ENCODE results near the gene OPN5.

Gene OPN5

DNA sequence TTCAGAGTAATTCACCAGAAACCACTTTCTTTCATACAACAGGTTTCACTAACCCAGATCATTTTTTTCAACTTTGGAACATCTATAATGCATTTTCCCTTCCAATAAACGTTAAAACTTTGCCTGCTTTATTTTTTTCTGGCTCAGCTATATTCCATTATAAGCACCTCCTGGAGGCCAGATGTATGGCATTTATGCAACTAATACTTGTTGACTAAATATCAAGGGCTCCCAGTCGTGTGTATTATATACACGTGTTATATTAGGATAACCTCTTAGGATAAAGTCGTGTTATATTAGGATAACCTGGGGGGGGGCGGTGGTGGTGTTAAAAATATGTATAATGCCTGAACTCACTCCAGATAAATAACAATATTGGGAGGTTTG is 6.7 kb downstream of the OPN5 start:
- no peak for DNase-seq (ENCODE audit: low read depth, low spot score)

DNA sequence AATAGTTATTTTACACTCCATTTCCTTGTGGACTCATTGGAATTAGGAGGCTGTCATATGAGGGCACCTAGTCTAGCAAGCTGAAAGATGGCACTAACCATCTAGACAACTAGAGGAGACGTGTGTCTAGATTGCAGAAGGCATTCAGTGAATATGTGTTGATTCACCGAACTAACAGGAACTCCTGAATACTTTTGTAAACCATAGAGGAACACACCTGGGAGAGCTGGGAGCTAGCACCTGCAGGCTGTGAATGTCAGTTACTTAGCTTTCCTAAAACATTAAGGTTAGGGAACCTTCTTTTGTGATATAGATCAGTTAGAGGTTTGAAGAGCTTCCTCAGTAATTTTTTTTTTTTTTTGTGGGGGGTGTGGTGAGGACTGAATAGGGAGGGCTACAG is 7.7 kb downstream of the OPN5 start:
- DNase-seq (ENCODE audit: low read depth, low spot score) = no peak

DNA sequence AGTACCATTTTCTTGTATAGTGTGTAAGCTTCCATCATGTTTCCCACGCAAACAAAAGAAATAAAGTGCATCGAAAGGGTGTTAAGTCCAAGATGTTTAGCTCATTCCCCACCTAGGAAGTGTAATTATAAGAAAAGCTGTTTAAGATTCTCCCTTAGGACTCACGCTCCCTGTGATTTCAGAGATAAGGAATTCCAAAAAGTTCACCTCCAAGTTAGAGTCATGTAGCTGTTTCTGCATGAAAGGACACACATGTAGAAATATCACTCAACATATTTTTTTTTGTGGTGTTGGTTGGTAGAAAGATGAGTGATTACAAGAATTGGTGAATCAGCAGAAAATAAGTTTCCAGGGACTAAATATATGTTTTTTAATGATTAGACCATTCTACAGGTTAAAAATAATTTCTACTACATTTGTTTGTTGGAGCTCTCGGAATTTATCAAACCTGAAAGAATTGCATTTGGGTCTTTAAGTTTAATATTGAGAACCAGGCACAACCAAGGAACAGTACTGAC is 10.4 kb downstream of the OPN5 start:
- no peak for DNase-seq (ENCODE audit: low read depth, low spot score)

DNA sequence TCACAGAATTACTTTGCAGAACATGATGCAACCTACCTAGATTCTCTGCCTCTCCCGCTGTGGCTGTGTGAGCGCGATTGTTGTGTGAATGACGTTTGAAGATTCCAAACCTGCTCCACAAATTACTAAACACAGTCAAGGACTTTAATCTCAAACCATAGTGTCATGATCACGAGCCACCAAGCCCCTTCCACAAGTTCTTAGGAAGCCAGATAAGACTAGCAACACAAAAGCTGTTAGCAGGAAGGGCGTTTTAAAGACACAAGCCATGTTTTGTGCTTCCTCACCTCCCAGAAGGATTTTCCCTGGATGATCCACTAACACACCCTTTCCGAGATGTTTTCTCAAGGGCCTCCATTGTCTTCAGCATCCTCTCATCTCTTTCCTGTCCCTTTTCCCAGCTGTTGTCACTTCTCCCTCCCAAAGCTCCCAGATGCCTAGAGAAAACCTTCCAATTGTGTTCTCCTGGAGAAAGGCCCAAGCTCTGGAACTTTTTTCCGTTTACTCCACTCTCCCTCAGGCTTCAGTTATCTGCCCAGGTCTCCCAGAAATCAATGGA is 12.8 kb downstream of the OPN5 start:
- no peak for DNase-seq (ENCODE audit: low read depth, low spot score)

DNA sequence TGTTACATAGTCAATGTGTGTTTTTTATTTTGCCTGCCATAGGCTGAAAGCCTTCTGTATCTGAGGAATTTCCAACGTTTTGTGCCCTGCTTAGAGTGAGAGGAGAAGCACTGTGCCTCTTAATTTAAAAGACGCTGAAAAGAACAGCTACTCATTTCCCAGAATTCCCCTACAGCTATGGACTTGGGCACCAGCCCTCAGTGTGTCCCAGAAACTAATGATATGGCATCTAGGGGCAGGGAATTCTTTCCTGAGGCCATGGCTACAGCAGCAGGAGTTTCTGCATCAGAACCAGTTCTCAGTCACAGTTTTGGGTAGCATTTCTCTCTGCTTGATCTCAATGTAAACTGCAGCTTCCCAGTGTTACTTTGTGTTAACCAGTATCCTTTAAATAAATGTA is 20.2 kb downstream of the OPN5 start:
- DNase-seq (ENCODE audit: low read depth, low spot score) = no peak

DNA sequence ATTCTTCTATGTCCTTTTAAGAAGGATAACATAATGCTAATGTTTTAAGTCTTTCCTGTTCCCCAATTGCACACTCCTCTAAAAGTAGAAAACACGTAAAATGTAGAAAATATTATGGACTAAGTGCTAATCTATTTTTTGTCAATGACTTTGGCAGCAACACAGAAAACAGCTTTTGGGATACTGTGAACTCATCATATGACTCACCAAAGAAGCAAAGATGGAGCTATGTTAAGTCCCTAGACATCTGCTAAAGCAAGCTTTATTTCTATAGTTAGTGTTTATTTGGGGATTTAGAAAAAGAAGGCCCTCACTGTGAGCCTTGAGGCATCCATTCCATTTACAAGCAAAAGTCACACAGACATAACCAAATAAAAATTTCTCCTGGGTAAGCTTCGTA is 23.0 kb downstream of the OPN5 start:
- no peak for DNase-seq (ENCODE audit: low read depth, low spot score)

DNA sequence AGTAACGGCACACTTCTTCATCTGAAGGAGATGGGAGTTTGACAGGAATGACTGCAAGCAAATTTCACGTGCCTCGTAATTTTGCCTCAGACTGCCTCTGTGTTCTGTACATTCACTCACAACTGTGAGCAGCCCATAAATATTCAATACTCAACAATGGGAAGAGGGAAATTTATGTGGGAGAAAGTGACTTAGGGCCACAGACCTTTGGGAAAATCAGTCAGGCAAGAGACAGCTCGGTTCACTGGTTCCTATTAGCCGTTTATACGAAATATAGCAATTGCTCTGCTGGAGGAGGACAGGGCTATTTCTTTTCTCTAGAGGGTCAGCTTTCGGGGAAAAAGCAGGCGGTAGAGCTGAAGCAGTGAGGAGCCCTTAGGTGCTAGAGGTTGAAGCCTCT is 28.0 kb downstream of the OPN5 start:
- DNase-seq (ENCODE audit: low read depth, low spot score) = no peak

DNA sequence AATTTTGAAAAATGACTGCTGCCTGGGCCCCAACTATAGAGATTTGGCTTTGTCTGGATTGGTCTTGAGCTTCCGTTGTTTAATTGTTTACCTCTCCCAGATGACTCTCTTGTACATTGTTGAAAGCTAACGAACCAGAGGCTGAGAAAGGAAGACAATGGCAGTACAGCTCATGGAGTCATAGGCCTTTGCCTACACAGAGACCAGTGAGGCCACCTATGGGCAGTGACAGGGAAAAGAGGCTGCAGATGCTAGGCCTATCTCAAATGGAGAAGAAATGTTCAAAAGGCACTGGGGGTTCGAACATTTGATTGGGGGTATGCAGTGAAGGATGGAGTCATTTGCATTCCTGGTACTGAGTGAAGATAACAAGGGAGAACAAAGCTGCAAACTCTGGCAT is 29.1 kb downstream of the OPN5 start:
- no peak for DNase-seq (ENCODE audit: low read depth, low spot score)

DNA sequence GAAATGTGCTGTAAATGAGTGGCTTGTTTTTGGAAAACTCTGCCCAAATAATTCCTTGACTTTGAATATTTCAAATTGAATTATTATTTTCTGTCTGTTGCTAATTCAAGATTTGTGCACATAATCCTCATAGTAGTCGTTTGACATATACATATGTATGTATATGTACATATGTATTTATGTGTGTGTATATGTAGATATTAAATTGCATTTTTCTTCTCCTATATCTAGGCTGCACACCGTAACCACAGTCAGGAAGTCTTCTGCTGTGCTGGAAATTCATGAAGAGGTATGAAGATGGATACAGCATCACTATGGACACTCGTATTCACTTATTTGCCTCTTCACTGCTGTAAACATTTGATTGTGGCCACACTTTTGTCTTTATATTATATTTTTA is 29.6 kb downstream of the OPN5 start:
- DNase-seq (ENCODE audit: low read depth, low spot score) = no peak

DNA sequence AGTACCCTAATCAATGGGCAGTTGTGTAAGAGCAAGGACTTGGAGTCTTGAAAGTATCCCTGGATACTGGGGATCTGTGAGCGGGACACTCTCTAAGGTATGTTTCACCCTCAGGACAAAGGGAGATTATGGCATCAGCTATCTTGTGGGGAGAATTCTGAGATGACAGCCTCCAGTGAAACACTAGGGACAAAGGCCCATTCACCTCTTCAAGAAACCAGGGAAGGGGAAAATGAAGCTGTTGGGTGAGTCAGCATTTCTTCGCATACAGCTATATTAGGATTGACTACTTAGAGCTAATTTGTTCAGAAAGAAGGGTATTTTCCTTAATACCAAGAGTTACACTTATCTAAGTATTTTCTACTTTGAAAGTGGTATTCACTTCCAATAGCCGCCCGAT is 35.9 kb downstream of the OPN5 start:
- no peak for DNase-seq (ENCODE audit: low read depth, low spot score)

DNA sequence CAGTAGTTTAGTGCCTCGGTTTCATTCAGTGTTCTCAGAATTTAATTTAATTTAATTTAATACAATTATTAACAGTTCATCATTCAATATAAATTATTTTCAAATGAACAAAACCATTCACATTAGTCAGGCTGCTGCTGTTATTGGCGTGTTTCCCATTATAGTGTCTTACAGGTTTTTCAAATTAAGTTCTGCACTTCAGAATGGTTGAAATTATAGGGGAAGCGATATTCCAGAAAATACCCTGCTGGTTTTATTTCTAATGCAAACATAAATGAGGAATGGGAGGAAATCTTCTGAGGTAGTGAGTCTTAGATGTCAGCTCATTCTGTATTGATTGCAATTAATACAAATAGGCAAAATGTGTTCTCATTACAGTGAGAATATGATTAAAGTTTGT is 37.6 kb downstream of the OPN5 start:
- DNase-seq (ENCODE audit: low read depth, low spot score) = no peak

DNA sequence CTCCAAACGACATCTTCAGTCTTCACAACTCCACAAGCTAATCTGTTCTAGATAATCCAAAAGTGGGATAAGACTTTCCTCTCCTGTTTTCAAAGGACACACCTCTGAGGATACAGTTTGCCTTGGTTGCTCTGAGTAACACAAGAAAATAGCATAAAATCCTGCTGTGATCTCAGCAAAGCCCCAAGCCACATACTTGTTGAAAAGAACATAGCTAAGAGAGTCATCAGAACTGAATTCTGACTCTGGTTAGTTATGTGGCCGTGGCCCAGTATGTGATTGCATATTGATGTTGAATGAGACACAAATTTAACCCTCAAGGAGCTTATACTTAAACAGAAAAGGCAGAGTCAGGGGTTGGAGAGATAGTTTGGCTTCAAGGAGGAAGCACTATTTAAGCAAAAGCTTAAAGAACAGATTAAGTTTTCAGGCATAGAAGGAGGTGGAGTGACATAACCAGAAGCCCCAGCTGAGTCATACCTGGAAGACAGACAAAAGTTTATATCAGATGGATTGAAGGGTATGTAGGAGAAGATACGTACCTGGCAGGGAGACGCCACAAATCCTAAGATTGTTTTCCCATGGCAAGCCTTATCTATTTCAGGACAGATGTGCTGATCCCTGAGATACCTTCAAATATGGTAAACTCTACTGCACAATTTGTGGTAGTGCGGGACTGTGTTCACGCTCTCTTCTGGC is 41.2 kb downstream of the OPN5 start:
- DNase-seq (ENCODE audit: low read depth, low spot score) = no peak

DNA sequence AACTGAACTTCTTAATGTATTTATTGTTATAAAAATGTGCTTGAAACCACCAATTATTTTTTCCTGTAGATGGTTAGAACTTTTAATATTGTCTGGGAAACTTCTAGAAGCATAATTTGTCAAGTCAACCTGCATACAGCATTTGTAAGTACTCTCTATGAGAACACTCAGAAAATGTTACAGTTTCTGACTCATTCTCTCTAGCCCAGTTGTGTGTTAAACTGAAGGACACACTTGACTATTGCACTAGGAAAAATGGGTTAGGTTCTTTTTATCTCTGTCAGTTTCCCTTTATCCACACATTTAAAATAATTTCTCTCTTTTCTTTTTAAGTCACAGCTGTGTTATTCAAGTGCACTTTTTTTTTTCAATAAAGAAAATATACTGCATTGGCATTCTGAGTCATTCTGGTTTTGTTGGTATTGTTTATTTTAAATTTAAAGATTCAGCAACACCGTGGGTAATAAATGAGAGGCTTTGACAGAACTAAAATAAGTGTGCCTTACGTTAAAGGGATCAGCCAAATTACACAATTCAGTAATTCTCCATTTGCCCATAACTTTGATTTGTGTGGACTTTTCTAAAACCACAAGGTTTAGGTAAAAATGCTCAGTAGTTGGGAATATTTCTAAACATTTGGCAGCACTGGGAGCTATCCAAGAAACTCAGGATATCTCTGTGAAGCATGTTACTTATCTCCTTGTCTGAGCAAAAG is 50.7 kb downstream of the OPN5 start:
- no peak for DNase-seq (ENCODE audit: low read depth, low spot score)

DNA sequence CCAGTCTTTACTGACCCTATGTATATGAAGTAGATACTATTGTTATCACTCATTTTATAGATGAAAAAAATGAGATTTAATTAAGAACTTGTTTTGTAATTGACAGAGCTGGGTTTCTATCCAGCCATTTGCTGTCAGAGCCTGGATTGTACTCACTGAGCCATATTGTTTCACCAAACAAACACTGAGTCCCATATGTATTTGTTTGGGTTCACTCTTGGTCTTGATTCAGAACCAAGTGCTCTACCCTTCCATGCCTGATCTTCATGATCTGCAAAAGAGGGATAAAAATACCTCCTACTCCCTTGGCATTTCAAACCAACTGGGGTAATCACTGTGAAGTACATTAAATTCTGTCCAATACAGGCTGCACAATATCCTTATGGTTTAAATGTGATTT is 52.4 kb downstream of the OPN5 start:
- no peak for DNase-seq (ENCODE audit: low read depth, low spot score)

DNA sequence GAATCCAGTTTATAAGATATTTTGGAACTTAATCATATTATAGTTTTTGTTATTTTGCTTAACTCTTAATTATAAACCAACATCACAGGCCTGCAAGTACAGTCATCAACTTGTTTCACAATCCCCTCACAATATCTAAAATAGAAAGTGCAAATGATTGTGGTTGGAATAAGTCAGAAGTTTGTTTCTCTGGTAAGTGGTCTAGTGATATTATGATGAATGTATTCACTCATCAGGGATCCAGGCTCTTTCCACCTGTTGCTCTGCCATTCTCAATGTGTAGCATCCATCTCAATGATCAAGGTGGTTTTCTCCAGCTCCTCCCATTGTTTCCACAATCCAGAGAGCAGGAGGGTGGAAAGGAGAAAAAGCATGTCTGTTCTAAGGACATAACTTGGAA is 54.2 kb downstream of the OPN5 start:
- DNase-seq (ENCODE audit: low read depth, low spot score) = no peak

DNA sequence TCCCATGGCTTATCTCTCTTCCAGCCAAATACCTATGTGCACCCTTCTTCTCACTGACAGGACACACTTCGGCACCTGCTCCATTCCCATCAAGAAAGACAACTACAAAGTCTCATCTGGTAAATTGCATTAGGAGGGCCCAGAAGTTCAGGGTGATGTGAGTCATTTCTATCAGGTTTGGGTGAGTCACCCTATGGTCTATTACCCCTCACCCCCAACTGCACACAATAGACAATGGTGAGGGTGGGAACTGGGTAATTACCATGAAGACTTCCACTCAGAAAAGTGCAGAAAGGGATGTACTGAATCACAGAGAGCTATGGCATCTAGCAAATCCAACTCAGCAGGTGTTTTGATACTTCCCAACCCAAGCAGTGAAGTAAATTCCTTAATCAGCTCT is 54.8 kb downstream of the OPN5 start:
- no peak for DNase-seq (ENCODE audit: low read depth, low spot score)

DNA sequence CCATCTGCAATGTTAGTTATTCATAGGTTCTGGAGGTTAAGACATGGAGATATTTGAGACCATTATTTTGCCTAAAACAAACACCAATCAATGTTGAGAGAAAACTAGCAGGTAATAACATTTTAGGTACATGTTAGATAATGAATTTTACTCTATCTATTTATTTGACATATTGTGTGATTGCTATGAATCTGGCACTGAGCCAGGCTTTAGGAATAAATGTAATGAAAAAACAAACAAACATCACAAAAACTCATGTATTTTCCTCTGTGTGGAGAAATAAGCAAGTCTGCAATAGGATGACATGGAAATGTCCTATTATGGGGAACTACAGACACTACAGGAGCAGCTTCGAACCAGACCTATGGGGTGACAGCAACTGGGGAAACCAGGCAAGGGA is 57.8 kb downstream of the OPN5 start:
- no peak for DNase-seq (ENCODE audit: low read depth, low spot score)

DNA sequence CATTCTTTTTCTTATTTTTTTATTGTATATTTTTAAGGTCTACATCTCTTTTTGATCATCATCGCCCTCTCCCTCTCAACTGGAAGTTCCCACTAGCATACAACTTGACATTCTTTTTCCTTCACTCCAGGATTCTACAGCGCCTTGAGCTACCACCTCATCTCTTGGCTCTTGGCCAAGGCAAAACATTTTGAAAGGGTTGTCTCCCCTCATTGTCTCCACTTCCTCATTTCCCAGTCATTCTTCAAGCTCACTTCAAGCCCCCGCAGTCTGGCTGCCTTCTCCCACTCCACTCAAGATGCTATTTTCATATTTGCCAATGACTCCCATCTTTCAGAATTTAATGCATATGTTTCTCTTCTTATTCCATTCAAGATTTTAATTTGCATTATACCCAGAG is 63.0 kb downstream of the OPN5 start:
- no peak for DNase-seq (ENCODE audit: low read depth, low spot score)

DNA sequence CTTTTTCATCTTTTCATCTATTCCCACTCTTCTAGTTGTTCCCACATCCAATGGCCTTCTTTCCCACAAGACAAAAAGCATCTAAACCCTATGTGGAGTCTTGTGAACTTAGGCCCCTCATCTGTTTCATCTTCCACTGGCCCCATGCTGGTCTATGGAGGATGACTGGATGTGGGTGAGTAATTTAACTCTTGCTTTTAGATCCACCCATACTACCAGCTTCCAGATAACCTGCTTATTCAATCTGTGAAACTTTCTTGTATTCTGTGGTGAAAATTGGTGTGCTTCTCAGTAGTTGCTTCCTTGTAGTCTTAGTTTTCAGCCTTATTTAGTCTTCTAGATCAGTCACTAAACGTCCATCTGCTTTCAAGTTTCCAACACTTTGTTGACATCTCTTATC is 64.9 kb downstream of the OPN5 start:
- DNase-seq (ENCODE audit: low read depth, low spot score) = no peak

DNA sequence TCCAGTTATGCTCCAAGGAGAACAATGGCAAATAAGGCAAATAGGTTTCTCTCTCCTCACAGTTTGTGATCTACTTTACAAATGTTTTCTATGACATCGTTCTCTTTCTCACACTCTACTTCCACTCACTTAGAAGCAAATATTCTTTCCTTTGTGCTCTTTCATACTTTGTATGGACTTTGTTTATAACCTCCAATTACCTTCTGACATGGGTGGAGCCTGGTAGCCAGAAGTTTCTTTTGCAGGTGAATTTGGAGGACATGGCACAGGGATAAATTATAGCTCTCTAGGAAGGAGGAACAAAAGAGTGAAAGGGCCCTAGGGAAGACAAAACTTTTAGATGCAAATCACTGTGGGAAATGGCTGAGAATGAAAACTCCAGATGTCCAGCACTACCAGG is 69.3 kb downstream of the OPN5 start:
- DNase-seq (ENCODE audit: low read depth, low spot score) = no peak

DNA sequence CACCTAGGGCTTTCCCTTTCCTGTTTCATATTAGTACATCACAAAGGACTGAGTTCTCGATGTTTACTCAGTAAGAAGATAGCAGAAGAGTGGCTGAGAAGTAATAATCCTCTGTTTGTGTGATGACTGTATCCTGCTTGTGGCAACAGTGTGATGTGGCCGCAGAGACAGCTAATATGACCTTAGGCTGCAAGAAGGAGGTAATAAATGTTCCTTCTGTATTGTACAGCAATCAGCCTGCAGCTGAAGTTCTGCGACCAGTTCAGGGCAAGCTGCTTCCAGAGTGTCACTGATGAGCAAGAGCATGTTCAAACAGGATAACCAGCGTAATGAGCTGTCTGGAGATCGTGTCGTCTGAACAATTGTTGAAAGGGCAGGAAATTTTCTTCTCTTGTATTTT is 70.9 kb downstream of the OPN5 start:
- no peak for DNase-seq (ENCODE audit: low read depth, low spot score)

DNA sequence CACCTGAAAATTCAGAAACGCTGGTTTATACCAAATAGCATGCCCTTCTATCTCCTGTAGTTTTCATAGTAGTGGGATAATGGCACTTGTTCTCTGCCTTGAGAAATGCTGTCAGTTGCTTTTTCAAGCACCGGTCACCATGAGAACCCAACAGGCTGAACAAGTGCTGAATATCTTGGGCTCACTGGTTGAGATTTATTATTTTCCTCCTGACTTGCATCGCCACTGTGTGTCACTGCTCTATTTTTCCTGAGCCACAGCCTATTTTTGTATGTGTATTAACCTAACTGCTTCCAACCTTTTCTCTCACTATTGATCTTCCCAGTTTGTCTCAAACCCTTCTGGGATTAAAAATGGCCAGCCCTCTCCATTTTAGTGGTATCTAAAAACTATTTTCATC is 71.9 kb downstream of the OPN5 start:
- DNase-seq (ENCODE audit: low read depth, low spot score) = no peak

DNA sequence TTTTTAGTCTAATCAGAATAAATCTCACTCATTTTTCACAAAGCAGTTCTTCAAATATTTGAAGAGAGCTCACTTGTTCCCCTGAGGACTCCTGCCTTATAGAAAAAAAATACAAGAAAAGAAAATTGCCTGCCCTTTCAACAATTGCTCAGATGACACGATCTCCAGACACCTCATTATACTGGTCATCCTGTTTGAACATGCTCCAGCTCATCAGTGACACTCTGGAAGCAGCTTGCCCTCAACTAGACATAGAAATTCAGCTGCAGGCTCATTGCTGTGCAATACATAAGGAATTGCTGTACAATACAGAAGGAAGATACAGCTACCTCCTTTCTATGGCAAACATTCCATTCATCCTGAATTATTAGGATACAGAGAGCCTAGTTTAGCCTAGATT is 73.1 kb downstream of the OPN5 start:
- no peak for DNase-seq (ENCODE audit: low read depth, low spot score)
